H1 (cell line): ENCODE measurements around the gene FABP6. TPM values are rescaled to one million over a fixed set of nuclear protein-coding genes. Genes with fewer than 3 reads are reported as not detected.

Experiments used
- CBX8 ChIP-seq: fragments of 300-800, 300-1000 bp; sonication (generic); IDR thresholded peaks from 2 replicates; pipeline ENCODE4 v1.7.1; 2016; ENCODE audit warnings: low read depth, low read length, borderline replicate concordance
- CHD7 ChIP-seq: fragments of 300-600 bp; sonication (generic); IDR thresholded peaks from 2 replicates; pipeline ENCODE4 v1.7.1; 2012; ENCODE audit warnings: low read length, moderate library complexity, mild to moderate bottlenecking, inconsistent platforms; ENCODE audit not compliant: insufficient replicate concordance
- FOSL1 ChIP-seq: IDR thresholded peaks from 2 replicates; pipeline ENCODE4 v1.6.1; 2011; ENCODE audit warnings: mild to moderate bottlenecking, low read depth, low read length, moderate library complexity; ENCODE audit not compliant: insufficient read depth
- NRF1 ChIP-seq: IDR thresholded peaks from 2 replicates; pipeline ENCODE4 v1.6.1; 2011; ENCODE audit warnings: mild to moderate bottlenecking, low read depth, low read length, improper control_type of control experiment
- POU5F1 ChIP-seq: IDR thresholded peaks from 2 replicates; pipeline ENCODE4 v1.6.1; 2011; ENCODE audit warnings: low read depth, mild to moderate bottlenecking, low read length, moderate library complexity
- RNF2 ChIP-seq: fragments of 200-900, 300-1000 bp; sonication (generic); IDR thresholded peaks from 2 replicates; pipeline ENCODE4 v1.7.1; 2016; ENCODE audit warnings: borderline replicate concordance, low read depth, mild to moderate bottlenecking, antibody characterized with exemption, low read length; ENCODE audit not compliant: poor library complexity, severe bottlenecking; ENCODE audit errors: missing control alignments
- SIX5 ChIP-seq: IDR thresholded peaks from 2 replicates; pipeline ENCODE4 v1.6.1; 2011; ENCODE audit warnings: mild to moderate bottlenecking, low read depth, low read length
- SP2 ChIP-seq: IDR thresholded peaks from 2 replicates; pipeline ENCODE4 v1.6.1; 2012; ENCODE audit warnings: mild to moderate bottlenecking, low read length, inconsistent platforms
- SP4 ChIP-seq: IDR thresholded peaks from 2 replicates; pipeline ENCODE4 v1.6.1; 2012; ENCODE audit warnings: low read length, inconsistent platforms
- TAF1 ChIP-seq: IDR thresholded peaks from 2 replicates; pipeline ENCODE4 v1.6.1; 2011; ENCODE audit warnings: mild to moderate bottlenecking, low read depth, low read length
- polyA plus RNA-seq, 7 experiments: library from polyadenylated mRNA; depleted of rRNA in 3 of 7; stranded (reverse) in 5 of 7; unstranded in 2 of 7; fragments of >200 nt in 5 of 7; fragments of 200-250 nt in 2 of 7; gene quantifications; 1 replicate in 5 of 7; 2 replicates in 1 of 7; 4 replicates in 1 of 7; pipeline versions ENCODE4 v1.2.1 to v1.2.3, GENCODE V29; 2011 to 2013; ENCODE audit warnings: missing spikeins in 2 of 7, mixed read lengths in 2 of 7
- total RNA-seq: library from RNA; stranded (reverse); fragmentation: NEBNext Ultra II Directional; extraction: Animal tissue kit (Norgen Biotek cat#: 25700); gene quantifications from 2 replicates; pipeline ENCODE4 v1.2.1, GENCODE V29; 2021

The FABP6 gene
- total and polyA plus RNA-seq, 2 of the 8 experiments (the other 6 are each of a cell fraction or from before 2014, with no cell fraction given): 4.8 to 6.1 TPM

DNA sequence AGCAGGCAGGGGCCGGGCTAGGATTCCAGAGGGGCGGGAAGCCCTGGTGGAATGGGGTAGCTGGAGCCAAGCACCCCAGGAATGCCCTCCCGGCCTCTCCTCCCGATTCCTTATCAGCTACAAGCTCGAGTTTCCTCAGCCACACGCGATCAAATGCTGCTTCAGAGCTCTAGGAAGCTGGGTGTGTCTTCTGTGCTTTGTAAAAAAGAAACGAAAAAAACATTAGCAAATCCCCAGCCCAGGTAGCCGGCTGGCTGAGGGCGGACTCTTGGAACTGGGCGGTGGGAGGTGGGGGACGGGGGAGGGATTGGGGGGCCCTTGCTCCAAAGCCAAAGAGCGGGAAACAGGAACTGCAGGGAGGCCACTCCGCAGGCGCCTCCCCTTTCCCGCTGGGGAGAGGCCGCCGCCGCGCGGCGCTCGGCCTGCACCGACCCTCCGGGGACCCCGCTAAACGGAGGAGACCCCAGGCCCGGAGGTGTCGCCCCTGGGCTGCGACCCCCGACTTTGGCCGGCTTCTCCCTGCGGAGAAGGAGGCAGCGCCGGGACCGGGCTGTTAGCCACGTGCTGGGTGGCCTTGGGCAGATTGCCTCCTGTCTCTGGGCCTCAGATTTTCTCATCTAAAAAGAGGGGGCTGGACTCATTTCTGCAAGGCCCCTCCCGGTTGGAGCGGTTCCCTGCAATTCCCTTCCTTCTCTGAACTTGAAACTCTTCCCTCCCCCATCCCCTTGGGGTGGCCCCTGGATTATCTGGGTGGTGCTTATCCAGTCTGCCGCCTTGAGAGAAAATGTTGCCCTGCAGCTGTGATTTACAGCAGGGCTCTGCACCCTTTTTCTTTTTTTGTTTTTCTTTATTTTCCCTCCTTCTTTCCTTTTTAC, 40.9 kb upstream of the FABP6 start (continued):
- TF ChIP-seq CHD7 (no peak), SP4 (no peak), FOSL1 (no peak), SP2 (no peak), TAF1 (peak; percentile 84), SIX5 (no peak), CBX8 (no peak), RNF2 (no peak), NRF1 (no peak), POU5F1 (no peak)
